ENCODE data around the gene ZNF654.
"Not testable (repeated sequence)": the region's sequence is repeated elsewhere in the genome, so short reads cannot be mapped to it uniquely, and the experiment has no call there.

ZNF654 gene

GRCh38 chr3:88061746-88062145 lies 2.7 kb downstream of the ZNF654 start:
- no peak for DNase-seq

GRCh38 chr3:88075072-88075471 lies 16.0 kb downstream of the ZNF654 start:
- no peak for DNase-seq

GRCh38 chr3:88075497-88075896 lies 16.4 kb downstream of the ZNF654 start:
- no peak for DNase-seq

- DNase-seq, result no peak
Measured at GRCh38 chr3:88076712-88077111, 17.7 kb downstream of the ZNF654 start.

GRCh38 chr3:88078932-88079331 lies 19.9 kb downstream of the ZNF654 start:
- no peak for DNase-seq

- DNase-seq, result no peak
Measured at GRCh38 chr3:88082854-88083253, 23.8 kb downstream of the ZNF654 start.

GRCh38 chr3:88084097-88084501 lies 25.0 kb downstream of the ZNF654 start:
- no peak for DNase-seq

GRCh38 chr3:88090681-88091080 lies 31.6 kb downstream of the ZNF654 start:
- DNase-seq, result no peak

- no peak for DNase-seq
Measured at GRCh38 chr3:88092270-88092669, 33.2 kb downstream of the ZNF654 start.

GRCh38 chr3:88093266-88093665 lies 34.2 kb downstream of the ZNF654 start:
- no peak for DNase-seq

- DNase-seq, result peak; percentile 28
Measured at GRCh38 chr3:88101142-88101541, 42.1 kb downstream of the ZNF654 start.

GRCh38 chr3:88105325-88105724 lies 46.3 kb downstream of the ZNF654 start:
- peak; percentile 74 for DNase-seq

GRCh38 chr3:88112289-88112688 lies 53.2 kb downstream of the ZNF654 start:
- no peak for DNase-seq

- peak; percentile 71 for DNase-seq
Measured at GRCh38 chr3:88113311-88114162, 54.5 kb downstream of the ZNF654 start.

GRCh38 chr3:88114878-88115549 lies 56.0 kb downstream of the ZNF654 start:
- DNase-seq, result no peak

- DNase-seq, result no peak
Measured at GRCh38 chr3:88117683-88118082, 58.6 kb downstream of the ZNF654 start.

GRCh38 chr3:88118603-88119002 lies 59.5 kb downstream of the ZNF654 start:
- not testable (repeated sequence) for DNase-seq

GRCh38 chr3:88123526-88123925 lies 64.5 kb downstream of the ZNF654 start:
- DNase-seq, result no peak

GRCh38 chr3:88131695-88132094 lies 72.6 kb downstream of the ZNF654 start:
- DNase-seq, result no peak

GRCh38 chr3:88132894-88133293 lies 73.8 kb downstream of the ZNF654 start:
- DNase-seq, result peak; percentile 25

GRCh38 chr3:88133711-88134263 lies 74.7 kb downstream of the ZNF654 start:
- DNase-seq, result no peak

GRCh38 chr3:88137836-88138235 lies 78.8 kb downstream of the ZNF654 start:
- peak; percentile 70 for DNase-seq

GRCh38 chr3:88141458-88142083 lies 82.5 kb downstream of the ZNF654 start:
- peak; percentile 90 for DNase-seq
